OCI-LY1 (cell line): ENCODE measurements around the gene CMIP.

Source experiments
- H2AFZ ChIP-seq: fragments of 200-600 bp; sonication (generic), shearing (Covaris generic); 2 replicates; pipeline ENCODE4 v1.6.0; 2014; ENCODE audit warnings: antibody characterized with exemption, mild to moderate bottlenecking, low read length
- H3F3A ChIP-seq: fragments of 200-600 bp; sonication (generic), shearing (Covaris generic); 2 replicates; pipeline ENCODE4 v1.6.0; 2014; ENCODE audit warnings: mild to moderate bottlenecking, antibody characterized with exemption, low read length, moderate library complexity; ENCODE audit not compliant: insufficient read depth
- H3K27ac ChIP-seq: fragments of 200-600 bp; sonication (generic); 2 replicates; pipeline ENCODE4 v1.5.1; 2014; ENCODE audit warnings: low read length, mixed run types, mild to moderate bottlenecking, low read depth; ENCODE audit not compliant: poor library complexity, severe bottlenecking
- H3K27me3 ChIP-seq: fragments of 200-600 bp; sonication (generic); 2 replicates; pipeline ENCODE4 v1.6.0; 2014; ENCODE audit warnings: antibody characterized with exemption, mild to moderate bottlenecking, low read length, moderate library complexity; ENCODE audit not compliant: insufficient read depth
- H3K36me3 ChIP-seq: fragments of 200-600 bp; sonication (generic); 2 replicates; pipeline ENCODE4 v1.6.1; 2014; ENCODE audit warnings: mild to moderate bottlenecking, antibody characterized with exemption, low read length, moderate library complexity, mixed read lengths; ENCODE audit not compliant: insufficient read depth
- H3K4me1 ChIP-seq: fragments of 200-600 bp; sonication (generic); 2 replicates; pipeline ENCODE4 v1.5.1; 2014; ENCODE audit warnings: mild to moderate bottlenecking, low read length, moderate library complexity; ENCODE audit not compliant: insufficient read depth, severe bottlenecking
- H3K4me2 ChIP-seq: fragments of 200-600 bp; sonication (generic), shearing (Covaris generic); 2 replicates; pipeline ENCODE4 v1.6.1; 2014; ENCODE audit warnings: low read length
- H3K4me3 ChIP-seq: fragments of 200-600 bp; sonication (generic); 2 replicates; pipeline ENCODE4 v1.5.1; 2014; ENCODE audit warnings: low read length, low read depth, mild to moderate bottlenecking, mixed read lengths; ENCODE audit not compliant: poor library complexity, severe bottlenecking
- H3K79me2 ChIP-seq: fragments of 200-600 bp; shearing (Covaris generic); 2 replicates; pipeline ENCODE4 v1.6.1; 2016; ENCODE audit warnings: mixed run types, low read length, mixed read lengths; ENCODE audit not compliant: insufficient read depth
- H3K9ac ChIP-seq: fragments of 200-600 bp; sonication (generic), shearing (Covaris generic); 2 replicates; pipeline ENCODE4 v1.6.1; 2014; ENCODE audit warnings: mild to moderate bottlenecking, low read length, mixed read lengths
- H3K9me2 ChIP-seq: fragments of 200-600 bp; sonication (generic), shearing (Covaris generic); 2 replicates; pipeline ENCODE4 v1.6.1; 2014; ENCODE audit warnings: low read depth, mild to moderate bottlenecking, low read length, mixed read lengths
- H3K9me3 ChIP-seq: fragments of 200-600 bp; shearing (Covaris generic); 2 replicates; pipeline ENCODE4 v1.6.1; 2014; ENCODE audit warnings: low read length, mixed read lengths
- H4K20me1 ChIP-seq: fragments of 200-600 bp; sonication (generic), shearing (Covaris generic); 2 replicates; pipeline ENCODE4 v1.6.0; 2016; ENCODE audit warnings: mild to moderate bottlenecking, low read length; ENCODE audit not compliant: insufficient read depth
- CTCF ChIP-seq: fragments of 200-600 bp; sonication (generic), shearing (Covaris generic); IDR thresholded peaks from 2 replicates; pipeline ENCODE4 v1.5.1; 2017; ENCODE audit warnings: mild to moderate bottlenecking, antibody characterized with exemption, low read length, moderate library complexity, mixed read lengths
- EZH2 ChIP-seq: fragments of 200-600 bp; sonication (generic), shearing (Covaris generic); IDR thresholded peaks from 2 replicates; pipeline ENCODE4 v1.8.0; 2017; ENCODE audit warnings: borderline replicate concordance, mixed run types, mild to moderate bottlenecking, antibody characterized with exemption, low read length, moderate library complexity, mixed read lengths

CMIP gene

DNA sequence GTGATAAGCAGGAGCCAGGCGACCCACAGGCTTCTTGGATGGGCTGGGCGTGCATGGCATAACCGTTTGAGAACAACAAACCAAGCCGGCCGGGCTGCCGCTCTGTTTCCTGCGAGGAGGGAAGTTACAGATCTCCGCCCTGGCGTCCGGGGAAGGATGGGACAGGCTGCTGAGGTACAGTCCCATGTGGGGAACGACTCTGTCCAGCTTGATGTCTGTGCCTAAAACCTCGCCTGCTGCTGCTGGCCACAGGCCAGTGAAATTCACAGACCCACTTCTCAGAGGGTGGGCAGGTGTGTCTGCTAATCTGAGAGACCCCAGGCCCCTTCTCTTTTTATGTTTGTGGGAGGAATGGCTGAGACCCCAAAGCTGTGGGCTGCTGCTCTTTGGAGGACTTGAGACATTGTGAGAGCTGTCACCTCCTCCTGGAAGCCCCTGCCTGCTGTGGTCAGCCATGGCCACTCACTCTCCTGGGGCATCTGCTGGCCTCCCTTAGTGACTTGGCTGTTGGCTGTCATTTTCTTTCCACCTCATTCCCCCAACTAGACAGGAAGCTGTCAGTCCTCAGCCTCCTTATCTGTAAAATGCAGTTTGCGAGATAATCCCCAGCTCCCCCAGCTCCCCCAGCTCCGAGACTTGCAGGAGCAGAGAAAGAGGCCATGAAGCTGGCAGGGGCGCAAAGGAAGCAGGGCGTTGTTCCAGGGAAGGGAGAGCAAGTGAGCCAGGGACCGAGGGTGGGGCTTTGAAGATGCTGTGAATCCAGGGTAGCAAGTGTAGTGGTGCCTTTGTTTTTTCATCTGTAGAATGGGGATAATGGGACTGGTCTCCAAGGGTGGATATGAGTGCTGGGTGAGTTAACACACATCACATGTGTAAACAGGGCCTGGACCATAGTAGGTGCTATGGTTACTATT is 51.0 kb downstream of the CMIP start:
- H3K9me3 ChIP-seq: no peaks in the 10 kb centered on the region
- TF ChIP-seq EZH2: no peak
- no peak for TF ChIP-seq CTCF
- no peak overlapping the region for H3K4me2 ChIP-seq

DNA sequence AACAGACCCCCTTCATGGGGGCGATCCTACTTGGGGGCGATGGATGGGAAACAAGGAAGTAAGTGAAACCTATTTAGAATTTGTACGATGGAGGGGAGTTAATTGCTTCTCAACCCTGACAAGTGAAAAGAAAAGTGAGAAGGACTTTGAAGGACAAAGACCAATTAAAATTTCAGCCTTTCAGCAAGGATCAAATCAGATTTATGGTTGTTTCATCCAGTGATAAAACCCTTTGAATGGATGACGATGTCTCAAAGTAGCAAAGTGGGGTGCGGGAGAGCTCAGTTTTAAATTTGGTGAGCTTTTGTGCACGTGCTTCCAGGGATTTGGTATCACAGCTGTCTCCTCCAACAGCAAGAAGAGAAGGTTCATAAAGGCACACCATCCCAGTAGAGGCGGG is 51.7 kb downstream of the CMIP start:
- no peaks in the 10 kb centered on the region for H3K9me2 ChIP-seq
- H4K20me1 ChIP-seq: no peaks in the 10 kb centered on the region
- H3K4me2 ChIP-seq: no peak overlapping the region
- H3K9me3 ChIP-seq: no peaks in the 10 kb centered on the region
- H3K27ac ChIP-seq: no peak overlapping the region
- no peaks in the 10 kb centered on the region for H3K27me3 ChIP-seq
- no peak for TF ChIP-seq CTCF
- TF ChIP-seq EZH2: no peak
- no peaks in the 10 kb centered on the region for H3F3A ChIP-seq
- peaks cover 22% of the 10 kb centered on the region; the same call in 1 of the 2 replicates for H3K36me3 ChIP-seq
- H3K9ac ChIP-seq: no peak overlapping the region
- H3K4me3 ChIP-seq: no peak overlapping the region
- H3K4me1 ChIP-seq: peaks cover 49% of the 10 kb centered on the region
- no peaks in the 10 kb centered on the region for H3K79me2 ChIP-seq
- H2AFZ ChIP-seq: no peak overlapping the region

More for the DNA sequence above, 51.0 kb downstream of the CMIP start:
- Histone ChIP-seq H3K4me3 (no peak overlapping the region), H3K27ac (no peak overlapping the region), H3F3A (no peaks in the 10 kb centered on the region), H3K79me2 (no peaks in the 10 kb centered on the region), H3K9me2 (no peaks in the 10 kb centered on the region), H2AFZ (no peak overlapping the region), H3K4me1 (peaks cover 41% of the 10 kb centered on the region), H3K36me3 (peaks cover 22% of the 10 kb centered on the region; the same call in 1 of the 2 replicates), H3K27me3 (no peaks in the 10 kb centered on the region), H4K20me1 (no peaks in the 10 kb centered on the region), H3K9ac (no peak overlapping the region)

DNA sequence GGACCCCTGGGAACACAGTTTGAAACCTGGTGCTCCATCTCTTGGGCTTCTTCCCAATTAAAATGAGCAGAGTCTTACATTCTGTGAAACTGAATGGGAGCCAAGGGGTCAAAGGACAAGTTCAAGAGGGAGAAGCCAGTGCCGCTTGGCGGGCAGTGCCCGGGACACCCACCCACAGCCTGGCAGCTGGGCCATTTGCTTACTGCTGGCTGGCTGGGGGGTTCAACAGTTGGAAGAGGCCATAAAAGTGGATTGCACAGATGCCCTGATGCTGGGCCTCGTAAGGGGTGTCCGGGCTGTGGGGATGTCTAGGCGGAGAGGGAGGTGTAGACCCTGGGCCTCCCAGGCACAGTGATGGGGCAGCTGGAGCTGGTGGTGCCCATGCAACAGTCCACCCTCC is 52.1 kb downstream of the CMIP start:
- no peak overlapping the region for H3K4me3 ChIP-seq

More for the DNA sequence above, 52.1 kb downstream of the CMIP start:
- H4K20me1 ChIP-seq: no peaks in the 10 kb centered on the region
- H3K79me2 ChIP-seq: no peaks in the 10 kb centered on the region
- H3K9me3 ChIP-seq: no peaks in the 10 kb centered on the region
- peaks cover 53% of the 10 kb centered on the region for H3K4me1 ChIP-seq
- H3F3A ChIP-seq: no peaks in the 10 kb centered on the region
- no peaks in the 10 kb centered on the region for H3K9me2 ChIP-seq
- TF ChIP-seq CTCF (no peak), EZH2 (no peak)
- no peaks in the 10 kb centered on the region for H3K27me3 ChIP-seq
- peaks cover 18% of the 10 kb centered on the region; the same call in 1 of the 2 replicates for H3K36me3 ChIP-seq
- no peak overlapping the region for H3K27ac ChIP-seq
- H3K9ac ChIP-seq: no peak overlapping the region
- H3K4me2 ChIP-seq: peak overlapping the region; percentile 33; the same call in 1 of the 2 replicates
- no peak overlapping the region for H2AFZ ChIP-seq
